Ishikawa (cell line): ENCODE data around the gene FBXL20.

Experiments used
- CEBPB ChIP-seq: IDR thresholded peaks from 2 replicates; pipeline ENCODE4 v1.6.1; 2012
- CREB1 ChIP-seq: IDR thresholded peaks from 2 replicates; pipeline ENCODE4 v1.6.1; 2012; ENCODE audit warnings: low read depth
- EGR1 ChIP-seq: IDR thresholded peaks from 2 replicates; pipeline ENCODE4 v1.6.1; 2012
- EP300 ChIP-seq: IDR thresholded peaks from 2 replicates; pipeline ENCODE4 v1.6.1; 2012; ENCODE audit warnings: borderline replicate concordance
- FOXM1 ChIP-seq: IDR thresholded peaks from 2 replicates; pipeline ENCODE4 v1.6.1; 2012; ENCODE audit warnings: low read depth, borderline replicate concordance
- NFIC ChIP-seq: IDR thresholded peaks from 2 replicates; pipeline ENCODE4 v1.6.1; 2012
- RAD21 ChIP-seq: IDR thresholded peaks from 2 replicates; pipeline ENCODE4 v1.6.1; 2012; ENCODE audit warnings: low read depth
- TAF1 ChIP-seq: IDR thresholded peaks from 2 replicates; pipeline ENCODE4 v1.6.1; 2012; ENCODE audit warnings: low read depth, mild to moderate bottlenecking
- TCF12 ChIP-seq: IDR thresholded peaks from 2 replicates; pipeline ENCODE4 v1.6.1; 2012; ENCODE audit warnings: low read depth
- TEAD4 ChIP-seq: IDR thresholded peaks from 2 replicates; pipeline ENCODE4 v1.6.1; 2012
- YY1 ChIP-seq: IDR thresholded peaks from 2 replicates; pipeline ENCODE4 v1.6.1; 2012; ENCODE audit warnings: low read depth
- ZBTB7A ChIP-seq: IDR thresholded peaks from 2 replicates; pipeline ENCODE4 v1.6.1; 2012; ENCODE audit warnings: low read depth
- TF ChIP-seq, protein P1 (sequence below): IDR thresholded peaks from 2 replicates; pipeline ENCODE4 v1.6.1; 2012; ENCODE audit warnings: low read depth, mild to moderate bottlenecking
- TF ChIP-seq, protein P2 (sequence below): IDR thresholded peaks from 2 replicates; pipeline ENCODE4 v1.6.1; 2012
- TF ChIP-seq, protein P3 (sequence below): IDR thresholded peaks from 2 replicates; pipeline ENCODE4 v1.6.1; 2012

The FBXL20 gene

DNA sequence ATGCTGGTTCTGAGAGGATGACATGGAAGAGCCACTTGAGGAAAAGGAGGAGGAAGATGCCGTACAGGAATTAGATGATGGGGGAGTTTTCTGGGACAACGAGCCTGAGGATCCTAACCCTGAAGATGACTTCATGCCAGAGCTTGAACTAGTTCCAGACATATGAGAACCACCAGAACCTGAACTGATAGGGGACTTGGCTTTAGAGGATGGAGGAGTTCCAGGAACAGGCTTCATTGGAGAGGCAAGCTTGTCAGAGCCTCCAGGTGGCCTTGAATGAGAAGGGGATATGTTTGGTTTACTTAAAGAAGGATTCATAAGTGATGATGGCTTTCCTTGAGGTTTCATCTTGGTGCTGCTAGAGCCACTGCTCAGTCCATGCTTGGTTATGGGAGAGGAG lies 6.9 kb upstream of the FBXL20 start:
- TF ChIP-seq CREB1 = no peak
- TF ChIP-seq TAF1 = no peak
- no peak for TF ChIP-seq EGR1

DNA sequence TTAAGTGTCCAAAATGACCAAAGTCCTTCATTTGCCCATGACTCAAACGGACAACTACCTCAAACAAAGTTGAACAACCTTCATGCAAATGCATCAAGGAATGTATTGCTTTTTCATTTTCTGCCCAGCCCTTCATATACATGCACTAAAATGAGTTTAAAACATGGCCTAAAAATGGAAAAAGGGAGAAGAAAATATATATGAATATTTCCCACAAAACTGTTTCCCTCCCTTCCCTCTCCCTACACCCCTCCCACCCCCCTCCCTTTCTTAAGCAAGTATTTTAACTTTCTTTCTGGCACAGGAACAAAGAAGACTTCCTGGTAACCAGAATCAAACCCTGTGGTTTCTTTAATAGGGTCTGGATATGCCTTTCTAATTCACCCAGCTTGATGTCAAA lies 5.5 kb upstream of the FBXL20 start:
- TF ChIP-seq RAD21 (no peak), EGR1 (no peak), CREB1 (no peak), YY1 (no peak), TEAD4 (no peak), NFIC (no peak), FOXM1 (no peak), CEBPB (no peak), TAF1 (no peak), TCF12 (no peak), EP300 (no peak), ZBTB7A (no peak)
- TF ChIP-seq, protein P1, sequence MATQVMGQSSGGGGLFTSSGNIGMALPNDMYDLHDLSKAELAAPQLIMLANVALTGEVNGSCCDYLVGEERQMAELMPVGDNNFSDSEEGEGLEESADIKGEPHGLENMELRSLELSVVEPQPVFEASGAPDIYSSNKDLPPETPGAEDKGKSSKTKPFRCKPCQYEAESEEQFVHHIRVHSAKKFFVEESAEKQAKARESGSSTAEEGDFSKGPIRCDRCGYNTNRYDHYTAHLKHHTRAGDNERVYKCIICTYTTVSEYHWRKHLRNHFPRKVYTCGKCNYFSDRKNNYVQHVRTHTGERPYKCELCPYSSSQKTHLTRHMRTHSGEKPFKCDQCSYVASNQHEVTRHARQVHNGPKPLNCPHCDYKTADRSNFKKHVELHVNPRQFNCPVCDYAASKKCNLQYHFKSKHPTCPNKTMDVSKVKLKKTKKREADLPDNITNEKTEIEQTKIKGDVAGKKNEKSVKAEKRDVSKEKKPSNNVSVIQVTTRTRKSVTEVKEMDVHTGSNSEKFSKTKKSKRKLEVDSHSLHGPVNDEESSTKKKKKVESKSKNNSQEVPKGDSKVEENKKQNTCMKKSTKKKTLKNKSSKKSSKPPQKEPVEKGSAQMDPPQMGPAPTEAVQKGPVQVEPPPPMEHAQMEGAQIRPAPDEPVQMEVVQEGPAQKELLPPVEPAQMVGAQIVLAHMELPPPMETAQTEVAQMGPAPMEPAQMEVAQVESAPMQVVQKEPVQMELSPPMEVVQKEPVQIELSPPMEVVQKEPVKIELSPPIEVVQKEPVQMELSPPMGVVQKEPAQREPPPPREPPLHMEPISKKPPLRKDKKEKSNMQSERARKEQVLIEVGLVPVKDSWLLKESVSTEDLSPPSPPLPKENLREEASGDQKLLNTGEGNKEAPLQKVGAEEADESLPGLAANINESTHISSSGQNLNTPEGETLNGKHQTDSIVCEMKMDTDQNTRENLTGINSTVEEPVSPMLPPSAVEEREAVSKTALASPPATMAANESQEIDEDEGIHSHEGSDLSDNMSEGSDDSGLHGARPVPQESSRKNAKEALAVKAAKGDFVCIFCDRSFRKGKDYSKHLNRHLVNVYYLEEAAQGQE = no peak
- TF ChIP-seq, protein P2, sequence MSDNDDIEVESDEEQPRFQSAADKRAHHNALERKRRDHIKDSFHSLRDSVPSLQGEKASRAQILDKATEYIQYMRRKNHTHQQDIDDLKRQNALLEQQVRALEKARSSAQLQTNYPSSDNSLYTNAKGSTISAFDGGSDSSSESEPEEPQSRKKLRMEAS = no peak
- TF ChIP-seq, protein P3, sequence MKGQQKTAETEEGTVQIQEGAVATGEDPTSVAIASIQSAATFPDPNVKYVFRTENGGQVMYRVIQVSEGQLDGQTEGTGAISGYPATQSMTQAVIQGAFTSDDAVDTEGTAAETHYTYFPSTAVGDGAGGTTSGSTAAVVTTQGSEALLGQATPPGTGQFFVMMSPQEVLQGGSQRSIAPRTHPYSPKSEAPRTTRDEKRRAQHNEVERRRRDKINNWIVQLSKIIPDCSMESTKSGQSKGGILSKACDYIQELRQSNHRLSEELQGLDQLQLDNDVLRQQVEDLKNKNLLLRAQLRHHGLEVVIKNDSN = no peak

DNA sequence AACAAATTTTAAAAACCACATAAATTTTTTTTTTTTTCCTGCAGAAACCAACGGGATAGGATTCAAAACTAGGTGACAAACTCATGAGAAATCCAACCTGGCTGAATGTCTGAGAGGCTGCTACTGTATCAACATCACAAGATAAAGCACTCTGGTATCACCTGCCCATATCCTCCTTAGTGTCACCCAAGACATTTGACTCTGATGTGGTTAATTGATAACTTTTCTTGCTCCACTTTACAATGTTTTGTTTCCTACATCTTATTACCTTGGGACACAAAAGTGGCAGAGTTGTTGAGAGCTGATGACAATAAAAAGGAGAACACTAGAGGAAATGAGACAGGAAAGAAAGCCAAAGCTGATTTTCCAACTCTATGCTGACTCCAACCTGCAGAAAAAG lies 4.0 kb upstream of the FBXL20 start:
- TF ChIP-seq, protein P1 = no peak
- TF ChIP-seq TEAD4 = no peak
- TF ChIP-seq TAF1 = no peak
- TF ChIP-seq ZBTB7A = no peak
- no peak for TF ChIP-seq NFIC
- TF ChIP-seq FOXM1 = no peak
- no peak for TF ChIP-seq EGR1
- TF ChIP-seq CEBPB = no peak
- no peak for TF ChIP-seq TCF12
- TF ChIP-seq, protein P3 = no peak
- TF ChIP-seq CREB1 = no peak

DNA sequence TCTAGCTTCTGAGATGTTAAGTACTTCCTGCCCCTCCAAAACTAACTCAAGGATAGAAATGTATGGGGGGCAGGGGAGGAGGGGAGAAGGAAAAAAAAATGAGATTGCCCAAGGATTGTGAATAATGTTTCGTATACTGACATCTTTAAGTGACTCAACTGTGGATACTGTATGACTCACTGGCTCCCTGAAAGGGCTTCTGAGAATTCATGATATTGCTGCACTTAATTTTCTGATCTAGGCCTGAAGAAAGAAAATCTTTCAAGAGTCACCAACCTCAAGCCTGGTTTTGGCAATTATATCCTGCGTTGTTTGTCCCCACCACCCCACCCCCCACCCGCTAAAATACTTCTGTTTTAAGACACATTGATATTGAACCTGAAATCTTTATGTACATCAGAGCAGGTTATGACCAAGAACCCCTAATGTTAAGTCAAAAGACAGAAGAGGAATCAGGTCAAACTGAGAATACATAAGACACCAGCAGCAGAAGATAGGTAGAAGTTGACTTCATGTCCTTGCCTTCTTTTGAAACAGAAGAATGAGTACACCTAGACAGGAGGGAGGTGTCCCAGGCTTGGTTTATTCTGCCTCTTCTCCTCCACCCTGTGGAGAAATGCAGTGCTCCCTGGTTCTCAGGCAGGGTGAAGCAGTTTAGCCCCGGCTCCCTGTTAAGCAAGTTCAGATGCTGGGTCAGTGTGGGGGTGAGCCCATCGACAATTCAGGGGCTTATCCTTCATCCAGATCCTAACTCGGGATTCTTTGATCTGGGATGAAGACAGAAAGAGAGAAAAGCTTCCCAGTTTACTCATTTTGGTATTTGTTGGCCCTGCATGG lies 3.3 kb upstream of the FBXL20 start:
- TF ChIP-seq FOXM1 (no peak), EGR1 (no peak), TAF1 (no peak), CEBPB (no peak)

DNA sequence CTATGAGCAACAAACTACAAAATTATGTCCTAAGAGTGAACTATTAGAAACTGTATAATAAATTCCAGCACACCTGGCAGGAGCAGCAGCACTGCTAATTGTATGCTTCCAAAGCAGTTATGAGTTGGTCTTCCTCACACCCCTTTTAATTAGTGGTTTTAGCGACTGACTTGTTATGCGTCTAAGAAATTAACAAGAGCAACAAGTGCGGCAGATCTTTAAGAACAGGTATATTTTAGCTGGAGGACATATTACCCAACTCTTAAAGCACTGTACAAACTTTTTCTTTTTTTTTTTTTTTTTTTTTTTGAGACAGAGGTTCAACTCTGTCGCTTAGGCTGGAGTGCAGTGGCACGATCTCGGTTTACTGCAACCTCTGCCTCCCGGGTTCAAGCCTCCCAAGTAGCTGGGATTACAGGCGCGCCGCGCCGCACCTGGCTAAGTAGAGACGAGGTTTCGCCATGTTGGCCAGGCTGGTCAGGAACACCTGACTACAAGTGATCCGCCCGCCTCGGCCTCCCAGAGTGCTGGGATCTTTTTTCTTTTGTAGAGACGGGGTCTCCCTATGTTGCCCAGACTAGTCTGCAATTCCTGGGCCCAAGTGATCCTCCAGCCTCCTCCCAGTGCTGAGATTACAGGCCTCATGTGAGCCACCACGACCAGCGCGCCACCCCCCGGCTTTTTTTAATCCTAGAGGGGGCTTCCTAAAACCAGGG lies 1.6 kb upstream of the FBXL20 start:
- no peak for TF ChIP-seq CEBPB
- TF ChIP-seq, protein P2 = no peak
- no peak for TF ChIP-seq TAF1
- no peak for TF ChIP-seq YY1
- TF ChIP-seq RAD21 = no peak
- TF ChIP-seq FOXM1 = no peak
- no peak for TF ChIP-seq EGR1
- TF ChIP-seq TCF12 = no peak
- no peak for TF ChIP-seq NFIC
- TF ChIP-seq, protein P1 = no peak
- no peak for TF ChIP-seq EP300
- TF ChIP-seq, protein P3 = no peak
- no peak for TF ChIP-seq TEAD4
- TF ChIP-seq CREB1 = no peak
- TF ChIP-seq ZBTB7A = no peak
